T-helper 1 cell treated with Interleukin-12 subunit alpha and Interleukin-12 subunit beta and Interleukin-4 antibody, amounts not matched to agents 30 ng/mL and 1 ng/mL, for 36 hours (primary cell): Measurements from ENCODE around the gene ERV3-1. TPM values are rescaled to one million over a fixed set of nuclear protein-coding genes. Genes with fewer than 3 reads are reported as not detected.
"Not testable (repeated sequence)": the region's sequence is repeated elsewhere in the genome, so short reads cannot be mapped to it uniquely, and the experiment has no call there.

Source experiments
- intact Hi-C: fragments of 100-400 bp; cut with micrococcal nuclease; formaldehyde crosslinking; loops from one replicate; pipeline ENCODE4 v1.15.1; 2024
- total RNA-seq: library from RNA; stranded (reverse); gene quantifications from 2 replicates; pipeline ENCODE4 v1.2.3, GENCODE V29; 2022

Gene ERV3-1, protein sequence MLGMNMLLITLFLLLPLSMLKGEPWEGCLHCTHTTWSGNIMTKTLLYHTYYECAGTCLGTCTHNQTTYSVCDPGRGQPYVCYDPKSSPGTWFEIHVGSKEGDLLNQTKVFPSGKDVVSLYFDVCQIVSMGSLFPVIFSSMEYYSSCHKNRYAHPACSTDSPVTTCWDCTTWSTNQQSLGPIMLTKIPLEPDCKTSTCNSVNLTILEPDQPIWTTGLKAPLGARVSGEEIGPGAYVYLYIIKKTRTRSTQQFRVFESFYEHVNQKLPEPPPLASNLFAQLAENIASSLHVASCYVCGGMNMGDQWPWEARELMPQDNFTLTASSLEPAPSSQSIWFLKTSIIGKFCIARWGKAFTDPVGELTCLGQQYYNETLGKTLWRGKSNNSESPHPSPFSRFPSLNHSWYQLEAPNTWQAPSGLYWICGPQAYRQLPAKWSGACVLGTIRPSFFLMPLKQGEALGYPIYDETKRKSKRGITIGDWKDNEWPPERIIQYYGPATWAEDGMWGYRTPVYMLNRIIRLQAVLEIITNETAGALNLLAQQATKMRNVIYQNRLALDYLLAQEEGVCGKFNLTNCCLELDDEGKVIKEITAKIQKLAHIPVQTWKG
- 12.6 and 14.8 TPM in 2 replicates for total RNA-seq

- intact Hi-C loops, result loop anchor here (1.0 to 10.0 kb wide), 12 partner anchors 32 to 1916 kb away; partner anchors contain the start of genes TMEM248, ZNF107, ZNF138 and ZNF273
Observed at GRCh38 chr7:65006094-65006992, at the start of gene ERV3-1. Gene ERV3-1 (minus strand): TSS chr7:65006687. CDS start chr7:64993026, 13,661 bp downstream.

GRCh38 chr7:65055786-65056185 is 49.3 kb upstream of the ERV3-1 start:
- intact Hi-C loops, result not testable (repeated sequence)

DNA sequence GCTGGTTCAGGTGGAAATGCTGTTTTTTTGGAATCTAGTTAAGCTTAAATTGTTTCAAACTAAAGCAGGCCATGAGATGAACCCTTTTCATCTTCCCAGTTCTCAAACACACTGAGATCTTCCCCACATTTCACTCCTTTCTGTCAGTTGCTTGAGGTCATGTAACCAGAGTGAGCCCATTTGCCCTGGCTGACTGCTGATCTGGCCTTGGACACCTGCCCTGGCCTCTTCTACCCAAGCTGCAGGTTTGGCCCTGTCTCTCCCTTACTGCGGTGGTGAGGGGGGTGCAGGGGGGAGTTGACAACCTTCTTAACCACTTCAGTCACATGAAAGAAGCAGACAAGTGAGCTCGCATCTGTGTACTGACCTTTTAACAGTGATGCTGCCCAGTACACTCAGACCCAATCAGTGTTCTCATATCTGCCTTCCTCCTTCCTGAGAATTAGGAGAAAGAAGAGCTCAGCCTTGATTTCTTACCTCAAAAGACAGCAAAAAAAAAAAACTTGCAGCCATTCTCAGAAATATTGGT is 48.0 kb upstream of the ERV3-1 start:
- intact Hi-C loops, result not testable (repeated sequence)

DNA sequence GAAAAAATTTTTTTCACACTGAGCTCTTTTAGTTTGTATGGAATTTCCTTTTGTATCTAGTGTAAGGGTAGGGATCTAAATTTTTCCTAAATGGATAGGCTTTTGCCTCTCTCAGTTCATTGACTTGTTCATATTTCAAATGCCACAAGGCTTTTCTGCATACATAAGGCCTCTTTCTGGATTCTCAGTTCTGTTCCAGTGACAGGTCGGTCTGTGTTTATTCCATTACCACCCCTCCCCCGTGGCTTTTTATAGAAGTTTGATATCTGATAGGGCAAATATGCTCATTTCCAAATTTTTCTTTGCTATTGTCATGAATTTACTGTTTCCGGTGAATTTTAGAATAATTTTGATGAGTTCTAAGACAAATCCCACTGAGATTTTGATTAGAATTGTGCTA is 45.2 kb upstream of the ERV3-1 start:
- intact Hi-C loops, result not testable (repeated sequence)

DNA sequence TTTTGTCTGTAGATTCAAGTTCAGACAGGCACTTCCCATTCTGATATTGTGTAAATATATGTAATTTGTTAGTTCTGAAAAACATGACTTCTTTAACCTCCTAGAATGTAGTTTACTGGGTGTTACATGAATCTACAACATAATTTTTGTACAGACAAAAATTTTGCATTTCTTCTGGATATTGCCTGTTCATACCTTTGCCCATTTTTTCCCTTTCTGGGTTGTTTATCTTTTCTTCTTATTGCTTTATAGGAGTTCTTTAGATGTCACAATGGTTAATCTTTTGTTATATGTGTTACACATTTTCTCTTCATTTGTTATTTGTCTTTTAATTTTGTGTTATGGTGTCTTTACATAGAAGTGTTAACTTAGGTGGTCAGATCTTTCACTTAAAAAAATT is 44.7 kb upstream of the ERV3-1 start:
- intact Hi-C loops, result not testable (repeated sequence)

DNA sequence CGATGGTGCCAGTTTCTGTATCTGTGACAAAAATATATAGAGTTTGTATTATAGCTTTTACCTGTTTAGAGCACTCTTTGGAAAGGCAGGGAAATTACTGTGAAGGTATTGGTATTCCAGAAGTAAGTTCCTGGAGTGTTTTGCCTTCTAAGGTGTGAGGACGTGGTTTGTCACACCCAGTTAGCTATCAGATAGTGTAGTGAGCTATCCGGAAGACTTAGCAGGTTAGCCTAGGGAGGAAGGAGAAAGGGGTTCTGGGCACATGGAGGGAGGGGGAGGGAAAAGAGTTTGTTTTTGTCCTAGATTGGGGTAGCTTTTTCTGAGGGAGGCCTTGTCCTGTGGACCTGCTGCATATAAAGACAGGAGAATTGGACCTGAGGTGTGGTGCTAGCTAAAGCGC is 39.8 kb upstream of the ERV3-1 start:
- intact Hi-C loops, result not testable (repeated sequence)

DNA sequence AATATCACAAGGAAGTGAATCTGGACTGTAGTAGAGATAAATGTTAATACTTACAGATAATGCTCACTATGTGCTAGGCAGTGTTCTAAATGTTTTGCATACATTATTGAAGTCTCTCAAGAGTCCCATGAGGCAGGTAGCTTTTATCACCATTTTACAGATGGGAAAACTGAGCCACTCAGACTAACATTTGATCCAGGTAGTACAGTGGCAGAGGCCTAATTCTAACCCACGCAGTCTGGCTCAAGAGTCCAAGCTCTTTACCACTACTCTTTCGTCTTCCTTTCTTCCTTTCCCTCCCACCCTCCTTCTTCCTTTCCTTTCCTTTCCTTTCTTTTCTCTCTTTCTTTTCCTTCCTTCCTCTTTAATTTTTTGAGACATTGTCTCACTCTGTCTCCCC is 39.1 kb upstream of the ERV3-1 start:
- intact Hi-C loops, result not testable (repeated sequence)

DNA sequence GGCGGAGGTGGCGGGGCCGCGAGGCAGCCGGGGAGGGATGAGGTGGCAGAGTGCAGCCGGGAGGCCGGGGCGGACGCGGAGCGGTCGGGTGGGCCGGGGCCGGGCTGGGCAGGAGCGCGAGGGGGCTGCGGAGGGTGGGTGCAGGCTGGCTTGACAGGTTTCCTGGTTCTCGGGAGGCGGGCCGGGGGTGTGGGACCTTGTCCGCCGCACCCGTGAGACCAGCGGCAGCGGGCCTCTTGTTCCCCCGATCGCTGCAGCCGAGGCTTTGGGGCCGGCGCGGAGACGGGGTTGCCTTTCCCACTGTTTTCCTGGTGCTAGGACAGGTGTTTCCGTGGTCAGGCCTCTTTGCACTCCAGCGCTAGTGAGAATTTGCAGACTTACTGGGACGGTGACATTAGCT is 32.3 kb upstream of the ERV3-1 start:
- intact Hi-C loops, result loop anchor here (1.0 to 5.0 kb wide), 11 partner anchors 32 to 944 kb away; partner anchors contain the start of genes ERV3-1, GUSB, VKORC1L1 and ZNF107

- intact Hi-C loops, result loop anchor here (1.0 to 5.0 kb wide), 11 partner anchors 32 to 944 kb away; partner anchors contain the start of genes ERV3-1, GUSB, VKORC1L1 and ZNF107
Observed at GRCh38 chr7:65037740-65038688, 31.5 kb upstream of the ERV3-1 start.

DNA sequence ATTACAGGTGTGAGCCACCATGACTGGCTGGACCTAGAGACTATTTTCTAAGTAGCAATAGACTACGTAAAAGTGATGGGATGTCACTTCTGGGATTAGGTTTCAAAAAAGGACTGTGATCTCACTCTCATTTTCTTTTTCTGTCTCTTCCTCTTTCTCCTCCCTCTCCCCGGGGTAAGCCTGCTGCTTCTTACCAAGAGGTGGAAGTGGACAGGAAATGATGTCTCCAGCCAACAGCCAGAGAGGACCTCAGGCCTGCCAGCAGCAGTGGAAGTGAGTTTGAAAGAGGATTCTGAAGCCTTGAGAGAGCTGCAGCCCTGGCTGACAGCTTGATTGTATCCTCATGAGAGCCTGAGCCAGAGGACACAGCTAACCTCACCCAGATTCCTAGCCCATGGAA is 30.0 kb upstream of the ERV3-1 start:
- intact Hi-C loops, result loop anchor here (5.0 kb wide), 1 partner anchor 946 kb away; the partner anchor contains the start of gene GUSB

GRCh38 chr7:65035469-65035868 is 29.0 kb upstream of the ERV3-1 start:
- intact Hi-C loops, result loop anchor here (5.0 kb wide), 1 partner anchor 947 kb away; the partner anchor contains the start of gene GUSB

DNA sequence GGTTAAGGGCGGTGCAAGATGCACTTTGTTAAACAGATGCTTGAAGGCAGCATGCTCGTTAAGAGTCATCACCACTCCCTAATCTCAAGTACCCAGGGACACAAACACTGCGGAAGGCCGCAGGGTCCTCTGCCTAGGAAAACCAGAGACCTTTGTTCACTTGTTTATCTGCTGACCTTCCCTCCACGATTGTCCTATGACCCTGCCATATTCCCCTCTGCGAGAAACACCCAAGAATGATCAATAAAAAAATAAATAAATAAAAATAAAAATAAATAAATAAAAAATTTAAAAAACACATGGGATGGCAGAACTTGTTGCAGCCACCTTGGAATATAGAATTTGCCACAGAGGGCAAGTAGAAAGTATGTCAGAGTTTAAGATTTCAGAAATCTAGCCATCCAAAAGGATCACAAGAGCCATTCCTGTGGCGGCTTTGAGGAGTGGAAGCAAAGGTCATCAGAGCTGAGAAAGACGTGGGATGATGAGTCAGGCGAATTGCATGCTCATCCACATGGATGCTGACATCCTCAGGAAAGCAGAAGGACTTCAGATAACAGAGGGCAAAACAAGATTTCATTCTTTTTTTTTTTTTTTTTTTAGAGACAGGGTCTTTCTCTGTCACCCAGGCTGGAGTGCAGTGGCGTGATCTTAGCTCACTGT is 27.8 kb upstream of the ERV3-1 start:
- intact Hi-C loops, result not testable (repeated sequence)

GRCh38 chr7:65033391-65033790 is 26.9 kb upstream of the ERV3-1 start:
- intact Hi-C loops, result not testable (repeated sequence)

- intact Hi-C loops, result not testable (repeated sequence)
Observed at GRCh38 chr7:65025023-65025422, 18.5 kb upstream of the ERV3-1 start.

DNA sequence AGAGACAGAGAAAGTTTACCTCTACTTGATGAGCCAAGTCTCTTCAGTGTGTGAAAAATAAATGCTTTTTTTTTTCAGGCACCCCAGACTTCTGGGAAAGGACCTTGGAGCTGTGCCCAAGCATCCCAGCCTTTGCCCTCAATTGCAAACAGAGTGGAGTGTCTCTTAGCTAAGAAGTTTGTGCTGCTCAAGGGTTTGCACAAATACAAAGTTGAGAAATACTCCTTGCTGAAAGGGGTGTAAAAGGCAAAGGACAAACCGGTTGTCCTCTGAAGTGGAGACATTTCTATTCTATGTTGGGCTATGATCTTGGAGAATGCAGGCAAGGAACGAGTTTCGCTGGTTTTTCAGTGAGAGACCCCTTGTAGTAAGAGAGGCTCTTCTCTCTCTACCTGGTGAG is 14.5 kb upstream of the ERV3-1 start:
- intact Hi-C loops, result not testable (repeated sequence)

- intact Hi-C loops, result loop anchor here (5.0 to 10.0 kb wide), 2 partner anchors 745 to 1912 kb away; partner anchors contain the start of gene TMEM248
Observed at GRCh38 chr7:65009881-65010280, 3.4 kb upstream of the ERV3-1 start.

GRCh38 chr7:65009394-65009793 is 2.9 kb upstream of the ERV3-1 start:
- intact Hi-C loops, result loop anchor here (5.0 to 10.0 kb wide), 2 partner anchors 745 to 1913 kb away; partner anchors contain the start of gene TMEM248

DNA sequence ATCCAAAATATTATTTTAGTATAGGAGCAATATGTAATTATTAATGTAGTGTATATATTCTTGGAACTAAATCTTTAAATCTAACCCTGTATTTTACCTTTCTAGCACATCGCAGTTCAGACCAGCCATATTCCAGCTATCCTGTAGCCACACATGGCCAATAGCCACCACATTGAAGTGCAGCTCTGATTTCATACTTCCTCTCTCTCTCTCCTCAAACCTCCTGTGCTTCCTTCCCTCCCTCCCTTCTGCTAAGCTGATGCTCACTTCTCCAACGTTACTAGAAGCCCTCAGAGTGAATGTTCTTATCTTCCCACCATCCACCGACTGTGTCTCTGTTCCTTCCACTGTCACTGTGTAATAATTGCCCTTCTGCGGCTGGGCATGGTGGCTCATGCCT is 549 bp upstream of the ERV3-1 start:
- intact Hi-C loops, result loop anchor here (5.0 to 10.0 kb wide), 2 partner anchors 748 to 1915 kb away; partner anchors contain the start of gene TMEM248

DNA sequence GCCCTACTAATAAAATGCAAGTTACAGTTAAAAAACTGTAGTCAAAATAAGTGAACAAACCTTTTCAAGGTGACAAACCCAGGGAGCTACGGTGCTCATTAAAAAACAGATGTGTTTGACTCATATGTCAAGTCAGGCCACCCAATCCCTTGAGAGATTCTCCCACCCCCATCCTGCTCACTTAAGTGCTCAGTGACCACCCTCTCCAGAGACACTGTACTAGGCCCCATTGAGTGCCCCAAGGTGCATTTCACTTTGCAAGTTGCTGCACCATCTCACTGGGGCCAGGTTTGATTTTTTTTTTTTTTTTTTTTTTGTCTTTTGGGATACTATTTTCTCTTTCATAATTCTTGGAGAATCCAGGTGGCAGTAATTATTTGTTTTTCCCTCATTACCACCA is 1.9 kb downstream of the ERV3-1 start:
- intact Hi-C loops, result loop anchor here (10.0 kb wide), 1 partner anchor 750 kb away; no protein-coding TSS in a partner anchor
